HG02885 (cell line): Measurements from ENCODE around the gene KIAA0408.

ENCODE experiments used
- ATAC-seq: cut with Tn5 transposase; IDR thresholded peaks from one replicate; pipeline ENCODE4 v1.9.1; 2021; ENCODE audit warnings: mild to moderate bottlenecking; ENCODE audit not compliant: unreplicated experiment, poor library complexity

Gene KIAA0408

GRCh38 chr6:127459231-127459641 lies at the start of gene KIAA0408:
Gene KIAA0408, minus strand, starts transcription at chr6:127459389. Its CDS starts 5,408 bp downstream, at chr6:127453981.
- no peak for ATAC-seq

GRCh38 chr6:127506894-127507293 lies 47.7 kb upstream of the KIAA0408 start:
- ATAC-seq, result no peak

- no peak for ATAC-seq
Observed at GRCh38 chr6:127503022-127503421, 43.8 kb upstream of the KIAA0408 start.

GRCh38 chr6:127497410-127497809 lies 38.2 kb upstream of the KIAA0408 start:
- ATAC-seq, result no peak

- no peak for ATAC-seq
Observed at GRCh38 chr6:127496471-127496870, 37.3 kb upstream of the KIAA0408 start.

- no peak for ATAC-seq
Observed at GRCh38 chr6:127494240-127494767, 35.1 kb upstream of the KIAA0408 start.

GRCh38 chr6:127489248-127489647 lies 30.1 kb upstream of the KIAA0408 start:
- no peak for ATAC-seq

- ATAC-seq, result no peak
Observed at GRCh38 chr6:127486934-127487333, 27.7 kb upstream of the KIAA0408 start.

GRCh38 chr6:127484212-127484863 lies 25.1 kb upstream of the KIAA0408 start:
- ATAC-seq, result peak; percentile 99

GRCh38 chr6:127483399-127484055 lies 24.3 kb upstream of the KIAA0408 start:
- ATAC-seq, result peak; percentile 0

GRCh38 chr6:127482325-127482724 lies 23.1 kb upstream of the KIAA0408 start:
- no peak for ATAC-seq

GRCh38 chr6:127481628-127482027 lies 22.4 kb upstream of the KIAA0408 start:
- ATAC-seq, result no peak

GRCh38 chr6:127481111-127481510 lies 21.9 kb upstream of the KIAA0408 start:
- ATAC-seq, result no peak

GRCh38 chr6:127477658-127478057 lies 18.5 kb upstream of the KIAA0408 start:
- no peak for ATAC-seq

- no peak for ATAC-seq
Observed at GRCh38 chr6:127475823-127476176, 16.6 kb upstream of the KIAA0408 start.

- no peak for ATAC-seq
Observed at GRCh38 chr6:127475135-127475822, 16.1 kb upstream of the KIAA0408 start.

GRCh38 chr6:127471379-127472255 lies 12.4 kb upstream of the KIAA0408 start:
- ATAC-seq, result no peak

- ATAC-seq, result no peak
Observed at GRCh38 chr6:127468936-127469335, 9.7 kb upstream of the KIAA0408 start.

- ATAC-seq, result no peak
Observed at GRCh38 chr6:127466416-127466815, 7.2 kb upstream of the KIAA0408 start.

- ATAC-seq, result peak; percentile 96
Observed at GRCh38 chr6:127464881-127465459, 5.8 kb upstream of the KIAA0408 start.
